HG02588 (cell line): ENCODE results near the gene LTB.
A peak's percentile ranks its signal among the peaks of the same experiment; 100 is the strongest.
"Not testable (repeated sequence)": the region's sequence is repeated elsewhere in the genome, so short reads cannot be mapped to it uniquely, and the experiment has no call there.

ENCODE experiments used
- ATAC-seq: cut with Tn5 transposase; IDR thresholded peaks from one replicate; pipeline ENCODE4 v1.9.1; 2021; ENCODE audit warnings: mild to moderate bottlenecking, moderate library complexity; ENCODE audit not compliant: unreplicated experiment

The LTB gene

GRCh38 chr6:31609519-31610406, 27.5 kb upstream of the LTB start:
- no peak for ATAC-seq

- ATAC-seq: no peak
Measured at GRCh38 chr6:31607317-31607716, 25.1 kb upstream of the LTB start.

GRCh38 chr6:31597006-31597405, 14.8 kb upstream of the LTB start:
- no peak for ATAC-seq

- no peak for ATAC-seq
Measured at GRCh38 chr6:31592396-31592771, 10.2 kb upstream of the LTB start.

- ATAC-seq: not testable (repeated sequence)
Measured at GRCh38 chr6:31590691-31591090, 8.5 kb upstream of the LTB start.

- ATAC-seq: no peak
Measured at GRCh38 chr6:31588871-31589650, 6.8 kb upstream of the LTB start.

GRCh38 chr6:31587791-31588777, 5.9 kb upstream of the LTB start:
- ATAC-seq: no peak

GRCh38 chr6:31586599-31587281, 4.5 kb upstream of the LTB start:
- no peak for ATAC-seq

- no peak for ATAC-seq
Measured at GRCh38 chr6:31586008-31586407, 3.8 kb upstream of the LTB start, which contains the start of gene LST1. Gene LST1 (plus strand): TSS chr6:31586277. CDS start chr6:31587300, 1,023 bp downstream.

GRCh38 chr6:31585491-31585890, 3.3 kb upstream of the LTB start:
- no peak for ATAC-seq

GRCh38 chr6:31581434-31582229, 592 bp downstream of the LTB start:
- ATAC-seq: no peak

GRCh38 chr6:31580807-31581433, 1.3 kb downstream of the LTB start:
- ATAC-seq: peak; percentile 46

- no peak for ATAC-seq
Measured at GRCh38 chr6:31580438-31580740, 1.8 kb downstream of the LTB start.

GRCh38 chr6:31579546-31580437, 2.4 kb downstream of the LTB start:
- ATAC-seq: no peak

- no peak for ATAC-seq
Measured at GRCh38 chr6:31579119-31579505, 3.1 kb downstream of the LTB start.

GRCh38 chr6:31578184-31579118, 3.8 kb downstream of the LTB start:
- no peak for ATAC-seq

- ATAC-seq: no peak
Measured at GRCh38 chr6:31577579-31577966, 4.7 kb downstream of the LTB start.
